ENCODE results near the gene DIAPH3. TPM values are rescaled to one million over a fixed set of nuclear protein-coding genes. Genes with fewer than 3 reads are reported as not detected.

Gene DIAPH3
- total RNA-seq, 1 donor from 2014 or later: 4.5 TPM

DNA sequence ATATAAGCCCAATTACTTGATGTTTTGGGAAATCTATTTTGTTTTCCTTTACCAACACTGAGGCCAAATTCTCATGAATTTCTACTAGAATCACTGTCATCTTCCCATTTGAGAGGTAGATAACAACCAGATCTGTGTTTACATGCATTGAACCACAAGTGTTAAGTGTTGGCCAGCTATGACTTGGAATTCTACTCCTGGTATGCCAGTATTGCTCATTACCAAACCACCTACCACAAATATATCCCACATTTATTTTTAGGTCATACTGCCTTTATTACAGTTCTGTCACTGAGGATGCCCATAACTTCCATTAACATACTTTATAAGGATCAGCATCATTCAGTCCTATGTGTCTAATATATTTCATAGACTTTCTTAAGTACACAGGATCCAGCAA is 328.9 kb downstream of the DIAPH3 start:
- no peak overlapping the region for H3K4me3 Mint-ChIP-seq (ENCODE audit: unreplicated experiment)
- no peak for DNase-seq (ENCODE audit: low spot score)
- no peak for TF ChIP-seq CTCF (IDR thresholded peaks at IDR 0.05; ENCODE audit: unreplicated experiment)
- peaks cover 2% of the 10 kb centered on the region for H3K4me1 Mint-ChIP-seq (ENCODE audit: unreplicated experiment)
- no peak overlapping the region for H3K27ac Mint-ChIP-seq (ENCODE audit: unreplicated experiment)
- no peaks in the 10 kb centered on the region for H3K9me3 Mint-ChIP-seq (ENCODE audit: unreplicated experiment)
- H3K27me3 Mint-ChIP-seq (ENCODE audit: unreplicated experiment): no peaks in the 10 kb centered on the region
- no peaks in the 10 kb centered on the region for H3K36me3 Mint-ChIP-seq (ENCODE audit: low read depth, unreplicated experiment)

- no peaks in the 10 kb centered on the region for H3K36me3 Mint-ChIP-seq (ENCODE audit: low read depth, unreplicated experiment)
- DNase-seq (ENCODE audit: low spot score): no peak
- TF ChIP-seq CTCF (IDR thresholded peaks at IDR 0.05; ENCODE audit: unreplicated experiment): no peak
- no peak overlapping the region for H3K4me3 Mint-ChIP-seq (ENCODE audit: unreplicated experiment)
- H3K4me1 Mint-ChIP-seq (ENCODE audit: unreplicated experiment): no peaks in the 10 kb centered on the region
- no peak overlapping the region for H3K27ac Mint-ChIP-seq (ENCODE audit: unreplicated experiment)
- no peaks in the 10 kb centered on the region for H3K9me3 Mint-ChIP-seq (ENCODE audit: unreplicated experiment)
- H3K27me3 Mint-ChIP-seq (ENCODE audit: unreplicated experiment): no peaks in the 10 kb centered on the region
Observed at GRCh38 chr13:59829690-59830089, 334.0 kb downstream of the DIAPH3 start.

- Mint-ChIP-seq H3K27me3 (ENCODE audit: unreplicated experiment) (no peaks in the 10 kb centered on the region), H3K9me3 (ENCODE audit: unreplicated experiment) (no peaks in the 10 kb centered on the region), H3K4me1 (ENCODE audit: unreplicated experiment) (no peaks in the 10 kb centered on the region), H3K4me3 (ENCODE audit: unreplicated experiment) (no peak overlapping the region), H3K27ac (ENCODE audit: unreplicated experiment) (no peak overlapping the region), H3K36me3 (ENCODE audit: low read depth, unreplicated experiment) (no peaks in the 10 kb centered on the region)
- DNase-seq (ENCODE audit: low spot score): no peak
- no peak for TF ChIP-seq CTCF (IDR thresholded peaks at IDR 0.05; ENCODE audit: unreplicated experiment)
Observed at GRCh38 chr13:59823486-59823885, 340.2 kb downstream of the DIAPH3 start.

DNA sequence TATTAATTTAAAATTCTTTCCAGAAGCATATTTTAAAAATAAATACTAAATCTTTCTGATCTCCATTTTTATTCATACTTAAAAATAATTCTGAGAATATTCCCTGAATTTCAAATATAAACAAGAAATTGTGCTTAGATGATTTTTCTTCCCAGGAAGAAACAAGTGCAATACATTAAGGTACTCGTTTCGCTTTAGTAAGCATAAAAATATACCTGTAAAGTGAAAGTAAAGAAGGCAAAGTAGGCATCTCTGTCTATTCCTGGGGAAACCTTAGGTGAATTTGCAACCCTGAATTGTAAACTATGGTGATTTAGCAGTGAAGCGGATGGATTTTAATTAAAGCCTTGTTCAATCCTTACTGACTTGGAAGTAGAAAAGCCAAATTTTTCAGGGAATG is 354.2 kb downstream of the DIAPH3 start:
- Mint-ChIP-seq H3K36me3 (ENCODE audit: low read depth, unreplicated experiment) (no peaks in the 10 kb centered on the region), H3K27ac (ENCODE audit: unreplicated experiment) (no peak overlapping the region), H3K4me3 (ENCODE audit: unreplicated experiment) (no peak overlapping the region), H3K27me3 (ENCODE audit: unreplicated experiment) (peaks cover 2% of the 10 kb centered on the region), H3K4me1 (ENCODE audit: unreplicated experiment) (no peaks in the 10 kb centered on the region), H3K9me3 (ENCODE audit: unreplicated experiment) (no peaks in the 10 kb centered on the region)
- TF ChIP-seq CTCF (IDR thresholded peaks at IDR 0.05; ENCODE audit: unreplicated experiment): no peak
- DNase-seq (ENCODE audit: low spot score): no peak

DNA sequence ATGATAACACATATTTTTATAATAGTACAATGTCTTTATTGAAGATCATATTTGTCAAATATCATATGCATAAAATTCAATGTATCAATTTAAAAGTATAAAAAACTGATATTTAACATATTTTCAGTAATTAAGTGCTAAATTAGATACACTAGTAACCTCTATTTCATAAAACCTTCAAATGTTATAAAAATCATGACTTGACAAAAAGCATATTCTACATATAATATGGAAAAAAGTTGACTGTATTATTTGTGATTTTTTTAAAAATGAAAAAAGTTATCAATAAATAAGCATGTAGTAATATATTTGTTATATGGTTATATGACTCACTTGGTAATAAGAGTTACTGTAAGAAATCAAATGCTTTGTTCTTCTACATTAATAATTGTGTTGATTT is 356.9 kb downstream of the DIAPH3 start:
- H3K27me3 Mint-ChIP-seq (ENCODE audit: unreplicated experiment): no peaks in the 10 kb centered on the region
- no peak for TF ChIP-seq CTCF (IDR thresholded peaks at IDR 0.05; ENCODE audit: unreplicated experiment)
- no peaks in the 10 kb centered on the region for H3K9me3 Mint-ChIP-seq (ENCODE audit: unreplicated experiment)
- H3K36me3 Mint-ChIP-seq (ENCODE audit: low read depth, unreplicated experiment): no peaks in the 10 kb centered on the region
- no peaks in the 10 kb centered on the region for H3K4me1 Mint-ChIP-seq (ENCODE audit: unreplicated experiment)
- no peak for DNase-seq (ENCODE audit: low spot score)
- H3K4me3 Mint-ChIP-seq (ENCODE audit: unreplicated experiment): no peak overlapping the region
- no peak overlapping the region for H3K27ac Mint-ChIP-seq (ENCODE audit: unreplicated experiment)

Measured in endothelial cell (in vitro differentiated cells).